Stomach (tissue), 9 donors: ENCODE results near the gene LRRC3C. TPM values are rescaled to one million over a fixed set of nuclear protein-coding genes. Genes with fewer than 3 reads are reported as not detected.

ENCODE experiments used
- DNase-seq, 2 donors: peaks; one replicate each; pipeline versions ENCODE4 v3.0.0 to v3.0.0-alpha.2; 2013 to 2019
- H3K27ac ChIP-seq, 5 donors: fragments of 200-600 bp in 4 of 5; sonication (generic) in 4 of 5; one replicate each; pipeline ENCODE4 v1.5.1; 2013 to 2019; ENCODE audit warnings: mild to moderate bottlenecking in 1 of 5, moderate library complexity in 1 of 5
- H3K27me3 ChIP-seq, 3 donors: fragments of 200-600 bp; sonication (generic); one replicate each; pipeline ENCODE4 v1.5.1; 2017 to 2019; ENCODE audit warnings: mixed run types in 1 of 3
- H3K36me3 ChIP-seq, 4 donors: fragments of 200-600 bp; sonication (generic); 1 replicate in 3 of 4; 2 replicates in 1 of 4; pipeline ENCODE4 v1.5.1; 2016 to 2019
- H3K4me1 ChIP-seq, 4 donors: fragments of 200-600 bp; sonication (generic); one replicate each; pipeline ENCODE4 v1.5.1; 2016 to 2019
- H3K4me3 ChIP-seq, 4 donors: fragments of 200-600 bp; sonication (generic) in 3 of 4; one replicate each; pipeline ENCODE4 v1.5.1; 2016 to 2019; ENCODE audit warnings: mild to moderate bottlenecking in 1 of 4
- H3K9me3 ChIP-seq, 4 donors: fragments of 200-600 bp; sonication (generic); one replicate each; pipeline ENCODE4 v1.5.1; 2016 to 2019
- CTCF ChIP-seq, 7 experiments: fragments of 450-650 bp in 4 of 7; fragments of 200-600 bp in 3 of 7; sonication (generic) in 3 of 7; IDR thresholded peaks; one replicate each; pipeline ENCODE4 v1.5.1; 2016 to 2019; ENCODE audit warnings: antibody characterized with exemption in 7 of 7, control low read depth in 2 of 7, mild to moderate bottlenecking in 1 of 7
- EP300 ChIP-seq: sonication (generic); formaldehyde crosslinking; IDR thresholded peaks from one replicate; pipeline ENCODE4 v1.6.1; 2017; ENCODE audit warnings: antibody characterized with exemption
- POLR2A ChIP-seq, 4 donors: fragments of 450-650 bp; IDR thresholded peaks; one replicate each; pipeline ENCODE4 v1.6.1; 2016; ENCODE audit warnings: antibody characterized with exemption in 4 of 4, control low read depth in 2 of 4, mild to moderate bottlenecking in 1 of 4, moderate library complexity in 1 of 4
- POLR2AphosphoS5 ChIP-seq, 3 donors: sonication (generic); formaldehyde crosslinking; IDR thresholded peaks; one replicate each; pipeline ENCODE4 v1.6.1; 2016; ENCODE audit warnings: antibody characterized with exemption in 3 of 3
- WGBS, 5 donors: extraction: QIAGEN DNeasy Blood & Tissue Kit in 3 of 5; methylation state at CpG; one replicate each; pipeline versions ENCODE4 v1.1.5 to v1.1.7; 2013 to 2018; 5-methylcytosine and 5-hydroxymethylcytosine counted together
- intact Hi-C: fragments of 100-400 bp; cut with DNase I; formaldehyde crosslinking; loops from one replicate; pipeline ENCODE4 v1.15.1; 2023; ENCODE audit warnings: low total_unique reads
- polyA plus RNA-seq, 3 donors: library from polyadenylated mRNA; stranded (reverse); fragments of 200-250 nt; gene quantifications; one replicate each; pipeline ENCODE4 v1.2.3, GENCODE V29; 2013
- total RNA-seq, 5 donors: library from RNA; depleted of rRNA; stranded (reverse); fragments of >200 nt; gene quantifications; one replicate each; pipeline versions ENCODE4 v1.1.0 to v1.2.3, GENCODE V29; 2014 to 2016
- donor health status: healthy with polysubstance abuse.
- donor health status: Bipolar disorder and iron deficiency.
- donor health status: healthy.

The LRRC3C gene
- total and polyA plus RNA-seq, 8 donors: not detected

- H3K27ac ChIP-seq: no peak overlapping the region
- WGBS, 5 donors: 65 to 80% (median 71%) methylated on average over 2 to 3 of the region's 3 CpGs
- no peaks in the 10 kb centered on the region for H3K4me1 ChIP-seq
- intact Hi-C loops: no loop called here
- H3K9me3 ChIP-seq: no peaks in the 10 kb centered on the region
- no peak overlapping the region for H3K4me3 ChIP-seq
- DNase-seq: no peak
- peaks cover 4 to 81% (median 36%) of the 10 kb centered on the region in 4 donors for H3K36me3 ChIP-seq
- no peaks in the 10 kb centered on the region for H3K27me3 ChIP-seq
- TF ChIP-seq POLR2A (IDR thresholded peaks at IDR 0.05) (no peak), POLR2AphosphoS5 (IDR thresholded peaks at IDR 0.05) (no peak), CTCF (IDR thresholded peaks at IDR 0.05) (no peak), EP300 (no peak)
Measured at GRCh38 chr17:39904990-39905288, 22.6 kb upstream of the LRRC3C start.

- DNase-seq: no peak
- peaks cover 4 to 95% (median 66%) of the 10 kb centered on the region in 4 donors for H3K36me3 ChIP-seq
- TF ChIP-seq CTCF (IDR thresholded peaks at IDR 0.05) (no peak), POLR2AphosphoS5 (IDR thresholded peaks at IDR 0.05) (no peak), POLR2A (IDR thresholded peaks at IDR 0.05) (no peak), EP300 (no peak)
- H3K27me3 ChIP-seq: no peaks in the 10 kb centered on the region
- no peak overlapping the region for H3K4me3 ChIP-seq
- intact Hi-C loops: no loop called here
- H3K4me1 ChIP-seq: no peaks in the 10 kb centered on the region
- H3K9me3 ChIP-seq: no peaks in the 10 kb centered on the region
- 93 to 97% (median 94%) methylated on average over 6 of the region's 6 CpGs for WGBS, 5 donors
- H3K27ac ChIP-seq: no peak overlapping the region
Measured at GRCh38 chr17:39908789-39909352, 18.7 kb upstream of the LRRC3C start.

- 89 to 94% (median 93%) methylated on average over 3 of the region's 3 CpGs for WGBS, 5 donors
- TF ChIP-seq EP300: no peak
- no peaks in the 10 kb centered on the region for H3K27me3 ChIP-seq
- no peak overlapping the region for H3K4me3 ChIP-seq
- intact Hi-C loops: no loop called here
- no peaks in the 10 kb centered on the region for H3K9me3 ChIP-seq
- peaks cover 4 to 63% (median 52%) of the 10 kb centered on the region in 4 donors for H3K36me3 ChIP-seq
- no peak for DNase-seq
- peaks cover 0 to 3% (median 0%) of the 10 kb centered on the region in 4 donors for H3K4me1 ChIP-seq
- H3K27ac ChIP-seq: no peak overlapping the region
Measured at GRCh38 chr17:39913989-39914388, 13.5 kb upstream of the LRRC3C start.

GRCh38 chr17:39915559-39915958 lies 12.0 kb upstream of the LRRC3C start:
- TF ChIP-seq POLR2AphosphoS5 (IDR thresholded peaks at IDR 0.05) (no peak), EP300 (no peak)
- Histone ChIP-seq H3K4me1 (peaks cover 0 to 3% (median 0%) of the 10 kb centered on the region in 4 donors), H3K4me3 (no peak overlapping the region), H3K9me3 (no peaks in the 10 kb centered on the region), H3K27me3 (no peaks in the 10 kb centered on the region), H3K36me3 (peaks cover 0 to 61% (median 51%) of the 10 kb centered on the region in 4 donors), H3K27ac (no peak overlapping the region)
- no peak for DNase-seq
- 65 to 92% (median 87%) methylated on average over 4 of the region's 4 CpGs for WGBS, 5 donors
- intact Hi-C loops: no loop called here

- Histone ChIP-seq H3K9me3 (no peaks in the 10 kb centered on the region), H3K27ac (peak overlapping the region in 3 of 5 donors; percentile 28 to 76 (median 42)), H3K36me3 (peaks cover 11 to 61% (median 52%) of the 10 kb centered on the region in 4 donors), H3K4me1 (peaks cover 0 to 12% (median 0%) of the 10 kb centered on the region in 4 donors), H3K4me3 (peak overlapping the region in 1 of 4 donors; percentile 40), H3K27me3 (no peaks in the 10 kb centered on the region)
- intact Hi-C loops: no loop called here
- no peak for TF ChIP-seq EP300
- TF ChIP-seq CTCF (IDR thresholded peaks at IDR 0.05): no peak
- no peak for TF ChIP-seq POLR2A (IDR thresholded peaks at IDR 0.05)
- no peak for TF ChIP-seq POLR2AphosphoS5 (IDR thresholded peaks at IDR 0.05)
- no peak for DNase-seq
- WGBS, 5 donors: 77 to 91% (median 87%) methylated on average over 7 of the region's 7 CpGs
Measured at GRCh38 chr17:39916918-39917317, 10.6 kb upstream of the LRRC3C start.
